HepG2 (cell line): ENCODE measurements around the gene AEN. TPM values are rescaled to one million over a fixed set of nuclear protein-coding genes. Genes with fewer than 3 reads are reported as not detected.
A peak's percentile ranks its signal among the peaks of the same experiment; 100 is the strongest.

Source experiments
- ATAC-seq: fragments of 200-7000 bp; cut with Tn5 transposase; 3 replicates; pipeline ENCODE4 v1.9.1; 2020; ENCODE audit warnings: mild to moderate bottlenecking, moderate library complexity
- Bru-seq: library from RNA; stranded (reverse); fragments of 400-500 nt; gene quantifications from one replicate; lab custom pipeline; 2021; lab: Mats Ljungman, UMichigan
- BruChase-seq, 2 experiments: library from RNA; stranded (reverse); fragments of 400-500 nt; gene quantifications; one replicate each; lab custom pipeline; 2021; lab: Mats Ljungman, UMichigan
- BruUV-seq: library from RNA; stranded (reverse); fragments of 400-500 nt; replicated peaks from 2 replicates; lab custom pipeline; 2021; lab: Mats Ljungman, UMichigan
- CTCF ChIA-PET: fragments of 300-600 bp; formaldehyde crosslinking; extraction: SDS; loops from one replicate; lab custom pipeline; 2021; ENCODE audit warnings: low total read pairs, inconsistent platforms, low intra/inter-chr PET ratio; lab: Yijun Ruan, JAX
- POLR2A ChIA-PET: fragments of 350-600 bp; sonication (Branson Sonifier 250); formaldehyde crosslinking; loops from one replicate; lab custom pipeline; 2020; ENCODE audit warnings: antibody characterized with exemption, inconsistent platforms; lab: Yijun Ruan, JAX
- DNase-seq: peaks from one replicate; pipeline ENCODE4 v3.0.0-alpha.2; 2015; ENCODE audit warnings: low spot score
- FAIRE-seq: peaks from 3 replicates; lab custom pipeline; 2011; peaks lifted over from hg19 to GRCh38; lab: Jason Lieb, UNC
- H2AFZ ChIP-seq: one replicate; pipeline ENCODE4 v1.6.1; 2011; ENCODE audit warnings: low read length, inconsistent platforms
- H3K27ac ChIP-seq: fragments of 300-600 bp; 3 replicates; pipeline ENCODE4 v1.8.0; 2011; ENCODE audit warnings: mixed run types, mild to moderate bottlenecking, mixed read lengths, low read length, inconsistent platforms; ENCODE audit not compliant: insufficient read depth; ENCODE audit errors: extremely low read length
- H3K27me3 ChIP-seq, 2 experiments: fragments of 200-600 bp in 1 of 2; 2 replicates in 1 of 2; 3 replicates in 1 of 2; pipeline versions ENCODE4 v1.6.0 to v1.8.0; 2011; ENCODE audit warnings: low read length in 2 of 2, mild to moderate bottlenecking in 2 of 2, moderate library complexity in 2 of 2, inconsistent platforms in 1 of 2; ENCODE audit not compliant: insufficient read depth in 2 of 2, control insufficient read depth in 1 of 2
- H3K36me3 ChIP-seq, 2 experiments: fragments of 200-600 bp in 1 of 2; replicated peaks in 1 of 2; 2 replicates in 1 of 2; 3 replicates in 1 of 2; pipeline versions ENCODE4 v1.5.1 to v1.8.0; 2011; ENCODE audit warnings: low read length in 2 of 2, inconsistent platforms in 1 of 2; ENCODE audit not compliant: insufficient read depth in 2 of 2, control insufficient read depth in 1 of 2
- H3K4me1 ChIP-seq: 2 replicates; pipeline ENCODE4 v1.5.1; 2012; ENCODE audit warnings: low read length, inconsistent platforms; ENCODE audit not compliant: insufficient read depth
- H3K4me2 ChIP-seq: 2 replicates; pipeline ENCODE4 v1.6.0; 2011; ENCODE audit warnings: low read depth, low read length, inconsistent platforms
- H3K4me3 ChIP-seq, 3 experiments: fragments of 200-600 bp in 1 of 3; sonication (generic), shearing (Covaris generic) in 1 of 3; replicated peaks in 1 of 3; 2 replicates each; pipeline ENCODE4 v1.5.1; 2011 to 2016; ENCODE audit warnings: low read length in 3 of 3, inconsistent platforms in 2 of 3, low read depth in 2 of 3, mild to moderate bottlenecking in 2 of 3, control low read depth in 1 of 3, mixed read lengths in 1 of 3; ENCODE audit not compliant: insufficient read depth in 1 of 3
- H3K79me2 ChIP-seq: one replicate; pipeline ENCODE4 v1.6.1; 2011; ENCODE audit warnings: low read length, inconsistent platforms; ENCODE audit not compliant: insufficient read depth
- H3K9ac ChIP-seq: 2 replicates; pipeline ENCODE4 v1.6.0; 2011; ENCODE audit warnings: mild to moderate bottlenecking, low read depth, low read length, inconsistent platforms; ENCODE audit not compliant: insufficient read depth
- H3K9me3 ChIP-seq: 2 replicates; pipeline ENCODE4 v1.5.1; 2012; ENCODE audit warnings: mild to moderate bottlenecking, low read length
- H4K20me1 ChIP-seq: 2 replicates; pipeline ENCODE4 v1.6.0; 2011; ENCODE audit warnings: inconsistent platforms, mild to moderate bottlenecking, low read length, moderate library complexity; ENCODE audit not compliant: insufficient read depth
- ARNT ChIP-seq: fragments of 450-650 bp; IDR thresholded peaks from 2 replicates; pipeline ENCODE4 v1.6.1; 2017
- CEBPB ChIP-seq: IDR thresholded peaks from 2 replicates; pipeline ENCODE4 v1.6.1; 2011; ENCODE audit warnings: low read depth, low read length, improper control_type of control experiment, borderline replicate concordance
- CREM ChIP-seq, 2 experiments: sonication (generic) in 1 of 2; formaldehyde crosslinking in 1 of 2; IDR thresholded peaks; 2 replicates each; pipeline versions ENCODE4 v1.4.0 to v1.6.1; 2016 to 2020; ENCODE audit warnings: antibody characterized with exemption in 1 of 2, mild to moderate bottlenecking in 1 of 2, missing genetic modification reagents in 1 of 2
- FOXP4 ChIP-seq: sonication (generic); formaldehyde crosslinking; IDR thresholded peaks from 2 replicates; pipeline ENCODE4 v1.4.0; 2020; ENCODE audit warnings: missing genetic modification reagents
- GMEB2 ChIP-seq: IDR thresholded peaks from 2 replicates; pipeline ENCODE4 v1.6.1; 2016; ENCODE audit warnings: missing biosample characterization, missing genetic modification reagents, low read depth
- MAF1 ChIP-seq: sonication (generic); formaldehyde crosslinking; IDR thresholded peaks from 2 replicates; pipeline ENCODE4 v1.5.0; 2020; ENCODE audit warnings: missing genetic modification reagents, borderline replicate concordance
- MBD4 ChIP-seq: IDR thresholded peaks from 2 replicates; pipeline ENCODE4 v1.6.1; 2012; ENCODE audit warnings: low read length, inconsistent platforms, borderline replicate concordance
- POGK ChIP-seq: sonication (generic); formaldehyde crosslinking; conservative IDR thresholded peaks from 2 replicates; pipeline ENCODE4 v1.8.0; 2022; ENCODE audit warnings: mild to moderate bottlenecking, moderate library complexity, missing genetic modification reagents
- ZNF34 ChIP-seq: sonication (generic); formaldehyde crosslinking; IDR thresholded peaks from 2 replicates; pipeline ENCODE4 v1.4.0; 2020; ENCODE audit warnings: mild to moderate bottlenecking, missing genetic modification reagents, borderline replicate concordance
- WGBS: methylation state at CpG from one replicate; pipeline ENCODE4 v1.1.6; 2017; ENCODE audit warnings: low lambda C conversion rate; 5-methylcytosine and 5-hydroxymethylcytosine counted together
- in situ Hi-C: cut with HindIII; loops from 2 replicates; pipeline ENCODE4 v1.10.0; 2017; ENCODE audit warnings: low pct_unique_long_range_greater_than_20kb; ENCODE audit not compliant: extremely low pct_ligation_motif_present
- intact Hi-C: fragments of 100-400 bp; cut with micrococcal nuclease; formaldehyde crosslinking; loops from one replicate; pipeline ENCODE4 v1.10.0; 2022; ENCODE audit not compliant: unreplicated experiment
- long read RNA-seq, 2 experiments: library from RNA in 1 of 2; library from polyadenylated mRNA in 1 of 2; stranded (forward) in 1 of 2; unstranded in 1 of 2; transcript quantifications; one replicate each; pipeline ENCODE4 v2.0.0, GENCODE V29; 2019 to 2022
- polyA minus RNA-seq, 3 experiments: library from RNA; depleted of rRNA, polyadenylated mRNA; stranded (reverse); fragments of >200 nt; gene quantifications; 2 replicates each; pipeline ENCODE4 v1.2.3, GENCODE V29; 2011; ENCODE audit warnings: low replicate concordance in 1 of 3
- polyA plus RNA-seq, 8 experiments: library from polyadenylated mRNA; depleted of rRNA in 3 of 8; stranded (reverse) in 7 of 8; unstranded in 1 of 8; fragments of >200 nt; fragmentation: Illumina TruSeq in 4 of 8; extraction: Trizol in 4 of 8; gene quantifications; 2 replicates each; pipeline versions ENCODE4 v1.2.1 to v1.2.3, GENCODE V29; 2011 to 2016; ENCODE audit warnings: low read depth in 4 of 8, missing spikeins in 1 of 8, mixed read lengths in 1 of 8; ENCODE audit not compliant: insufficient read depth in 1 of 8
- total RNA-seq, 5 experiments: library from RNA; depleted of rRNA; stranded (reverse); fragments of >200 nt; fragmentation: Illumina TruSeq; extraction: Trizol; gene quantifications; 2 replicates each; pipeline ENCODE4 v1.2.3, GENCODE V29; 2016; ENCODE audit warnings: low read depth in 1 of 5

Gene AEN
- total RNA-seq (2016; rRNA removed; fragmentation: Illumina TruSeq; extraction: Trizol): 115 and 118 TPM in 2 replicates
- 24.6 and 27.1 TPM in 2 replicates for total RNA-seq (2016; cell fraction: cytosol; rRNA removed; fragmentation: Illumina TruSeq; extraction: Trizol; ENCODE audit: low read depth)
- total RNA-seq (2016; cell fraction: insoluble cytoplasmic fraction; rRNA removed; fragmentation: Illumina TruSeq; extraction: Trizol): 110 and 117 TPM in 2 replicates
- 71.0 and 75.9 TPM in 2 replicates for total RNA-seq (2016; cell fraction: membrane; rRNA removed; fragmentation: Illumina TruSeq; extraction: Trizol)
- total RNA-seq (2016; cell fraction: nucleus; rRNA removed; fragmentation: Illumina TruSeq; extraction: Trizol): 82.3 and 94.1 TPM in 2 replicates
- polyA plus RNA-seq (2011; rRNA removed): 51.3 and 55.2 TPM in 2 replicates
- 39.7 and 48.8 TPM in 2 replicates for polyA plus RNA-seq (2011; cell fraction: cytosol; rRNA removed)
- polyA plus RNA-seq (2011; cell fraction: nucleus; rRNA removed): 115 and 142 TPM in 2 replicates
- polyA plus RNA-seq (2012): 26.8 and 40.4 TPM in 2 replicates
- polyA plus RNA-seq (2016; cell fraction: cytosol; fragmentation: Illumina TruSeq; extraction: Trizol; ENCODE audit: low read depth): 11.0 and 11.5 TPM in 2 replicates
- 70.1 and 79.0 TPM in 2 replicates for polyA plus RNA-seq (2016; cell fraction: insoluble cytoplasmic fraction; fragmentation: Illumina TruSeq; extraction: Trizol; ENCODE audit: low read depth)
- 28.4 and 28.6 TPM in 2 replicates for polyA plus RNA-seq (2016; cell fraction: membrane; fragmentation: Illumina TruSeq; extraction: Trizol; ENCODE audit: low read depth)
- 90.9 and 95.3 TPM in 2 replicates for polyA plus RNA-seq (2016; cell fraction: nucleus; fragmentation: Illumina TruSeq; extraction: Trizol; ENCODE audit: insufficient read depth, low read depth)
- 70.6 and 173 TPM in 2 replicates for polyA minus RNA-seq (2011; rRNA and poly(A)+ RNA removed; ENCODE audit: low replicate concordance)
- polyA minus RNA-seq (2011; cell fraction: cytosol; rRNA and poly(A)+ RNA removed): 44.6 and 50.4 TPM in 2 replicates
- polyA minus RNA-seq (2011; cell fraction: nucleus; rRNA and poly(A)+ RNA removed): 117 and 130 TPM in 2 replicates
- percentile 98 among the genes with signal in this experiment for Bru-seq, nascent RNA
- BruChase-seq, experiment 1, labeled RNA remaining after a 6-hour chase: percentile 94 among the genes with signal in this experiment
- percentile 98 among the genes with signal in this experiment for BruChase-seq, experiment 2, labeled RNA remaining after a 2-hour chase
- long read RNA-seq, experiment 1, full-length matches to known transcripts: 24 of 75 reads
- long read RNA-seq, experiment 1, partial matches to known transcripts: 43 of 75 reads
- long read RNA-seq, experiment 1, other reads (novel, unspliced or antisense): 8 of 75 reads
- long read RNA-seq, experiment 2, full-length matches to known transcripts: 41 of 269 reads
- long read RNA-seq, experiment 2, partial matches to known transcripts: 203 of 269 reads
- long read RNA-seq, experiment 2, other reads (novel, unspliced or antisense): 25 of 269 reads

GRCh38 chr15:88620995-88621772 is at the start of gene AEN:
AEN (plus strand) TSS chr15:88621340; CDS start chr15:88626210, 4,870 bp downstream.
- Histone ChIP-seq H3K79me2 (peaks cover 53% of the 10 kb centered on the region), H3K4me2 (peak within 1 kb of the TSS; percentile 84), H3K36me3 (peaks cover under 1 to 14% of the 10 kb centered on the region in 2 experiments; a peak in 2 of 5 replicates), H3K9me3 (no peaks in the 10 kb centered on the region), H3K4me3 (peak within 1 kb of the TSS; percentile 87 to 96 (median 94)), H4K20me1 (peaks cover 37% of the 10 kb centered on the region), H3K27ac (peak within 1 kb of the TSS; percentile 93), H3K27me3 (no peaks in the 10 kb centered on the region), H2AFZ (no peak within 1 kb of the TSS), H3K9ac (peak within 1 kb of the TSS; percentile 99), H3K4me1 (peaks cover 46% of the 10 kb centered on the region)
- DNase-seq (peak; percentile 92), ATAC-seq (peak; percentile 92), FAIRE-seq (peak; percentile 72)
- ChIA-PET CTCF (no interaction called here), POLR2A (interaction anchor here (1.7 to 2.2 kb wide), 4 partner anchors 11 to 155 kb away, joined by 7 to 47 read pairs (median 12); partner anchors contain the start of genes ISG20, MRPL46 and MRPS11)
- no TSS peak for BruUV-seq
- intact Hi-C loops: loop anchor here (10.0 kb wide), 1 partner anchor 214 kb away; no protein-coding TSS in a partner anchor
- WGBS: 1% methylated on average over 20 of the region's 71 CpGs
- in situ Hi-C loops: no loop called here
- TF ChIP-seq CREM (IDR thresholded peaks at IDR 0.05) (no peak), CREM (CRISPR knock-in tag; IDR thresholded peaks at IDR 0.05) (no peak), GMEB2 (CRISPR knock-in tag) (no peak), FOXP4 (CRISPR knock-in tag) (0 out of 2 replicates have a peak, but pooled peaks have one; percentile 18), MBD4 (no peak), CEBPB (no peak), ARNT (no peak), ZNF34 (CRISPR knock-in tag) (no peak), MAF1 (CRISPR knock-in tag) (peak; percentile 25; the same call in 1 of the 2 replicates), POGK (peak; percentile 87)
